ENCODE measurements around the gene PLEKHH1.

DNA sequence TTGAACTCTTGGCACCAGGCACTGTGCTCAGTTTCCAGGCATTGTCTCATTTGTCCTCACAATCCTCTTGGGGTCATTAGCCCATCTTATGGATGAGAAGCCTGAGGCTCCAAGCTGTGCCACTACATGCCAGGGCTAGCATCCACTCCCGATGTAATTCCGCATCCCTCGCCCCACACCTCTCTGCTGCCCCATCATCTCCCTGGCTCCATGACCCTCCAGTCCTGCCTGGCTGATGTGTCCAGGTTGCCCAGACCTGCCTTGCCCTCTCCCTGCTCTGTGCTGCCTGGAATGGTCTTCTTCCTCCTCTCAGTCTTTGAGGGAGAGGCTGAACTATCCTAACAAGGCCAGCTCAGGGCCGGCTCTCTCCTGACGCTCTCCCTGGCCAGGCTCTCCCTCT is 39.5 kb downstream of the PLEKHH1 start:
- TF ChIP-seq POLR2A (IDR thresholded peaks at IDR 0.05) = no peak
- TF ChIP-seq, protein P1, sequence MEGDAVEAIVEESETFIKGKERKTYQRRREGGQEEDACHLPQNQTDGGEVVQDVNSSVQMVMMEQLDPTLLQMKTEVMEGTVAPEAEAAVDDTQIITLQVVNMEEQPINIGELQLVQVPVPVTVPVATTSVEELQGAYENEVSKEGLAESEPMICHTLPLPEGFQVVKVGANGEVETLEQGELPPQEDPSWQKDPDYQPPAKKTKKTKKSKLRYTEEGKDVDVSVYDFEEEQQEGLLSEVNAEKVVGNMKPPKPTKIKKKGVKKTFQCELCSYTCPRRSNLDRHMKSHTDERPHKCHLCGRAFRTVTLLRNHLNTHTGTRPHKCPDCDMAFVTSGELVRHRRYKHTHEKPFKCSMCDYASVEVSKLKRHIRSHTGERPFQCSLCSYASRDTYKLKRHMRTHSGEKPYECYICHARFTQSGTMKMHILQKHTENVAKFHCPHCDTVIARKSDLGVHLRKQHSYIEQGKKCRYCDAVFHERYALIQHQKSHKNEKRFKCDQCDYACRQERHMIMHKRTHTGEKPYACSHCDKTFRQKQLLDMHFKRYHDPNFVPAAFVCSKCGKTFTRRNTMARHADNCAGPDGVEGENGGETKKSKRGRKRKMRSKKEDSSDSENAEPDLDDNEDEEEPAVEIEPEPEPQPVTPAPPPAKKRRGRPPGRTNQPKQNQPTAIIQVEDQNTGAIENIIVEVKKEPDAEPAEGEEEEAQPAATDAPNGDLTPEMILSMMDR (IDR thresholded peaks at IDR 0.05) = no peak
